IMR-90 (cell line): Measurements from ENCODE around the gene CREB5. TPM values are rescaled to one million over a fixed set of nuclear protein-coding genes. Genes with fewer than 3 reads are reported as not detected.

Experiments used
- ATAC-seq: fragments of 200-7000 bp; cut with Tn5 transposase; 2 replicates; pipeline ENCODE4 v1.9.1; 2020; ENCODE audit warnings: low read depth, mild to moderate bottlenecking, moderate library complexity
- BruUV-seq: library from RNA; stranded (reverse); fragments of 400-500 nt; replicated peaks from 2 replicates; lab custom pipeline; 2021; lab: Mats Ljungman, UMichigan
- CTCF ChIA-PET: fragments of 300-600 bp; formaldehyde crosslinking; extraction: SDS; loops from one replicate; lab custom pipeline; 2021; ENCODE audit warnings: antibody characterized with exemption; lab: Yijun Ruan, JAX
- POLR2A ChIA-PET: fragments of 300-600 bp; sonication (Branson Sonifier 250); formaldehyde crosslinking; loops from one replicate; lab custom pipeline; 2022; ENCODE audit warnings: antibody characterized with exemption; ENCODE audit not compliant: unreplicated experiment; lab: Charles Lee
- DNase-seq: peaks from one replicate; pipeline ENCODE4 v3.0.0; 2013
- H2AFZ ChIP-seq: replicated peaks from 2 replicates; pipeline ENCODE3; 2013; ENCODE audit warnings: low read length, mild to moderate bottlenecking; ENCODE audit not compliant: poor library complexity
- H2AK5ac ChIP-seq: 2 replicates; pipeline ENCODE4 v1.6.1; 2013; ENCODE audit warnings: low read depth, low read length, inconsistent platforms
- H2AK9ac ChIP-seq: replicated peaks from 2 replicates; pipeline ENCODE3; 2013; ENCODE audit warnings: mild to moderate bottlenecking, low read depth, low read length, moderate library complexity; ENCODE audit not compliant: poor library complexity
- H2BK120ac ChIP-seq: 2 replicates; pipeline ENCODE4 v1.6.1; 2013; ENCODE audit warnings: low read depth, low read length, inconsistent platforms
- H2BK15ac ChIP-seq: 3 replicates; pipeline ENCODE4 v1.6.1; 2013; ENCODE audit warnings: low read depth, low read length, inconsistent platforms
- H2BK20ac ChIP-seq: 2 replicates; pipeline ENCODE4 v1.6.1; 2013; ENCODE audit warnings: low read depth, mild to moderate bottlenecking, inconsistent platforms, low read length, moderate library complexity
- H2BK5ac ChIP-seq: 2 replicates; pipeline ENCODE4 v1.6.1; 2013; ENCODE audit warnings: mild to moderate bottlenecking, low read depth, low read length, inconsistent platforms; ENCODE audit not compliant: poor library complexity, severe bottlenecking
- H3K14ac ChIP-seq: replicated peaks from 2 replicates; pipeline ENCODE4 v1.6.1; 2013; ENCODE audit warnings: low read depth, low read length, inconsistent platforms
- H3K18ac ChIP-seq: 2 replicates; pipeline ENCODE4 v1.6.1; 2013; ENCODE audit warnings: low read depth, low read length, control low read depth
- H3K23ac ChIP-seq: 2 replicates; pipeline ENCODE4 v1.6.1; 2013; ENCODE audit warnings: low read depth, low read length, inconsistent platforms
- H3K27ac ChIP-seq: 2 replicates; pipeline ENCODE4 v1.5.1; 2013; ENCODE audit warnings: mild to moderate bottlenecking, control low read depth, low read length; ENCODE audit not compliant: insufficient read depth
- H3K27me3 ChIP-seq: 2 replicates; pipeline ENCODE4 v1.6.1; 2013; ENCODE audit warnings: low read length; ENCODE audit not compliant: control insufficient read depth, insufficient read depth
- H3K36me3 ChIP-seq: 2 replicates; pipeline ENCODE4 v1.6.1; 2013; ENCODE audit warnings: low read length, mixed read lengths; ENCODE audit not compliant: control insufficient read depth, insufficient read depth
- H3K4ac ChIP-seq: 2 replicates; pipeline ENCODE4 v1.6.1; 2013; ENCODE audit warnings: low read depth, low read length, inconsistent platforms
- H3K4me1 ChIP-seq: 2 replicates; pipeline ENCODE4 v1.6.1; 2013; ENCODE audit warnings: low read length, mixed read lengths; ENCODE audit not compliant: control insufficient read depth, insufficient read depth
- H3K4me2 ChIP-seq: 2 replicates; pipeline ENCODE4 v1.6.1; 2013; ENCODE audit warnings: low read depth, mild to moderate bottlenecking, control low read depth, low read length, moderate library complexity
- H3K4me3 ChIP-seq: 2 replicates; pipeline ENCODE4 v1.5.1; 2013; ENCODE audit warnings: low read depth, mild to moderate bottlenecking, control low read depth, low read length, moderate library complexity; ENCODE audit not compliant: insufficient read depth
- H3K56ac ChIP-seq: 2 replicates; pipeline ENCODE4 v1.6.1; 2013; ENCODE audit warnings: low read length, inconsistent platforms; ENCODE audit not compliant: insufficient read depth; ENCODE audit errors: extremely low read depth
- H3K79me1 ChIP-seq, 2 experiments: 2 replicates each; pipeline ENCODE4 v1.6.1; 2013; ENCODE audit warnings: low read length in 2 of 2, inconsistent platforms in 1 of 2, low read depth in 1 of 2
- H3K9ac ChIP-seq: 2 replicates; pipeline ENCODE4 v1.6.1; 2013; ENCODE audit warnings: low read depth, low read length, control low read depth
- H3K9me1 ChIP-seq: 2 replicates; pipeline ENCODE4 v1.6.1; 2013; ENCODE audit warnings: low read length, inconsistent platforms; ENCODE audit not compliant: insufficient read depth
- H3K9me3 ChIP-seq: 2 replicates; pipeline ENCODE4 v1.6.1; 2013; ENCODE audit warnings: low read length; ENCODE audit not compliant: control insufficient read depth, insufficient read depth
- H4K20me1 ChIP-seq: 2 replicates; pipeline ENCODE4 v1.6.1; 2013; ENCODE audit warnings: low read length, inconsistent platforms; ENCODE audit not compliant: insufficient read depth
- H4K5ac ChIP-seq: 2 replicates; pipeline ENCODE4 v1.6.1; 2013; ENCODE audit warnings: mild to moderate bottlenecking, low read depth, low read length, control low read depth
- H4K8ac ChIP-seq, 2 experiments: 2 replicates each; pipeline ENCODE4 v1.6.1; 2013; ENCODE audit warnings: low read depth in 2 of 2, low read length in 2 of 2, control low read depth in 1 of 2, inconsistent platforms in 1 of 2
- H4K91ac ChIP-seq: 2 replicates; pipeline ENCODE4 v1.6.1; 2013; ENCODE audit warnings: low read depth, low read length, inconsistent platforms; ENCODE audit not compliant: insufficient read depth
- BHLHE40 ChIP-seq: fragments of 150-350 bp; IDR thresholded peaks from 2 replicates; pipeline ENCODE4 v1.6.1; 2016; ENCODE audit warnings: mild to moderate bottlenecking, low read depth, low read length
- CEBPB ChIP-seq: IDR thresholded peaks from 2 replicates; pipeline ENCODE4 v1.6.1; 2012; ENCODE audit warnings: low read depth, low read length, improper control_type of control experiment
- CHD1 ChIP-seq: IDR thresholded peaks from 2 replicates; pipeline ENCODE4 v1.6.1; 2012; ENCODE audit warnings: low read depth, low read length, improper control_type of control experiment
- FOS ChIP-seq: fragments of 150-350 bp; IDR thresholded peaks from 2 replicates; pipeline ENCODE4 v1.6.1; 2016; ENCODE audit warnings: low read depth, low read length
- MAFK ChIP-seq: IDR thresholded peaks from 2 replicates; pipeline ENCODE4 v1.6.1; 2012; ENCODE audit warnings: low read depth, low read length, improper control_type of control experiment
- MAZ ChIP-seq: IDR thresholded peaks from 2 replicates; pipeline ENCODE4 v1.6.1; 2012; ENCODE audit warnings: low read depth, mild to moderate bottlenecking, low read length, improper control_type of control experiment, moderate library complexity, borderline replicate concordance
- MXI1 ChIP-seq: IDR thresholded peaks from 2 replicates; pipeline ENCODE4 v1.6.1; 2012; ENCODE audit warnings: low read depth, mild to moderate bottlenecking, low read length, moderate library complexity, borderline replicate concordance
- NFE2L2 ChIP-seq: fragments of 150-350 bp; IDR thresholded peaks from 2 replicates; pipeline ENCODE4 v1.6.1; 2016; ENCODE audit warnings: low read depth, mild to moderate bottlenecking, low read length
- POLR2A ChIP-seq: IDR thresholded peaks from 2 replicates; pipeline ENCODE4 v1.6.1; 2012; ENCODE audit warnings: mild to moderate bottlenecking, low read depth, low read length
- RAD21 ChIP-seq: IDR thresholded peaks from 2 replicates; pipeline ENCODE4 v1.6.1; 2012; ENCODE audit warnings: low read length, improper control_type of control experiment
- RCOR1 ChIP-seq: IDR thresholded peaks from 2 replicates; pipeline ENCODE4 v1.6.1; 2012; ENCODE audit warnings: mild to moderate bottlenecking, low read length, improper control_type of control experiment; ENCODE audit not compliant: insufficient replicate concordance
- RFX5 ChIP-seq: IDR thresholded peaks from 2 replicates; pipeline ENCODE4 v1.8.0; 2012; ENCODE audit warnings: low read depth, mild to moderate bottlenecking, low read length, moderate library complexity
- SMC3 ChIP-seq: fragments of 150-350 bp; IDR thresholded peaks from 2 replicates; pipeline ENCODE4 v1.6.1; 2016; ENCODE audit warnings: low read depth, mild to moderate bottlenecking, antibody characterized with exemption, low read length, moderate library complexity
- WGBS, 2 experiments: methylation state at CpG; one replicate each; pipeline versions ENCODE4 v1.1.5 to v1.1.7; 2013; ENCODE audit warnings: missing lambda C conversion rate in 2 of 2; ENCODE audit not compliant: insufficient read length in 1 of 2; ENCODE audit errors: extremely low coverage in 2 of 2; 5-methylcytosine and 5-hydroxymethylcytosine counted together
- dilution Hi-C: fragments of 300-500 bp; cut with HindIII; formaldehyde crosslinking; loops from one replicate; pipeline ENCODE4 v1.14.3; 2018; ENCODE audit warnings: low sequenced_read_pairs; ENCODE audit not compliant: unreplicated experiment
- in situ Hi-C: fragments of 300-500 bp; cut with MboI; formaldehyde crosslinking; loops from 3 replicates; pipeline ENCODE4 v1.14.3; 2019; ENCODE audit warnings: low sequenced_read_pairs, inconsistent platforms, mixed read lengths
- intact Hi-C: fragments of 100-400 bp; cut with micrococcal nuclease; formaldehyde crosslinking; loops from 2 replicates; pipeline ENCODE4 v1.10.0; 2022
- polyA plus RNA-seq, 3 experiments: library from polyadenylated mRNA; depleted of rRNA; stranded (reverse); fragments of >200 nt; gene quantifications; 2 replicates each; pipeline ENCODE4 v1.2.3, GENCODE V29; 2012; ENCODE audit warnings: low replicate concordance in 1 of 3
- total RNA-seq: library from RNA; depleted of rRNA; stranded (reverse); fragments of >200 nt; gene quantifications from 2 replicates; pipeline ENCODE4 v1.2.3, GENCODE V29; 2012
- TF ChIP-seq, protein P1 (sequence below): fragments of 150-350 bp; IDR thresholded peaks from 2 replicates; pipeline ENCODE4 v1.6.1; 2017; ENCODE audit warnings: mild to moderate bottlenecking, antibody characterized with exemption, low read length, low read depth
- TF ChIP-seq, protein P2 (sequence below): fragments of 150-350 bp; IDR thresholded peaks from 2 replicates; pipeline ENCODE4 v1.6.1; 2016; ENCODE audit warnings: low read depth, mild to moderate bottlenecking, low read length, moderate library complexity, borderline replicate concordance
- TF ChIP-seq, protein P3 (sequence below): conservative IDR thresholded peaks from 2 replicates; pipeline ENCODE4 v1.5.1; 2012; ENCODE audit warnings: mild to moderate bottlenecking, low read depth, low read length, improper control_type of control experiment

CREB5 gene
- total and polyA plus RNA-seq, 2 of the 4 experiments (the other 2 are of a cell fraction), result 7.3 to 13.1 TPM

DNA sequence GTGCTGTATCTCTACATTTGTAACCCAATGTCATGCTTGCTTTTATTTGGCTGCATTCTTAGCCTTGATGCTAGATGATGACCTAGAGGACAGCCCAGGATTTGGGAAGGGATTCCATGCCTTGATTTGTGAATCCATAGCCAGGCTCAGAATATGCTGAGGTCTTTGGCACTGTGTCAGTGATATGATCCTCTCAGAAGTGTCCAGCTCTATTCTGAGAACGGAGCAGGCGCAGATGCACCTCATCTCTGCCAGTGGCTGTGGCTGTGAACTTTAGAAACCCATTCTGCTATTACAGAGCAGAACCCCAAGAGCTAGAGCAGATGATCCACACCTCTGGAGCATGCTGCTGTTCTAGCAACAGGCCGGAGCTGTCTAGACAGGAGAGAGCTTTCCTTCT lies 333.0 kb downstream of the CREB5 start:
- Histone ChIP-seq H3K4me3 (no peak overlapping the region), H3K27me3 (no peaks in the 10 kb centered on the region), H3K27ac (no peak overlapping the region), H3K9me1 (no peaks in the 10 kb centered on the region), H4K5ac (no peak overlapping the region), H3K4me2 (no peak overlapping the region), H2AK5ac (no peak overlapping the region), H3K14ac (no peak overlapping the region), H2BK5ac (no peak overlapping the region), H2BK120ac (no peak overlapping the region), H3K56ac (no peak overlapping the region), H4K8ac (no peak overlapping the region), H2AK9ac (no peak overlapping the region), H3K9me3 (no peaks in the 10 kb centered on the region), H2AFZ (no peak overlapping the region), H3K9ac (no peak overlapping the region), H4K20me1 (0 out of 2 replicates have a peak, but pooled peaks cover 3% of the 10 kb centered on the region), H3K79me1 (no peaks in the 10 kb centered on the region), H4K91ac (no peak overlapping the region), H2BK20ac (no peak overlapping the region), H3K4ac (no peak overlapping the region), H3K36me3 (no peaks in the 10 kb centered on the region), H2BK15ac (no peak overlapping the region), H3K18ac (no peak overlapping the region), H3K23ac (no peak overlapping the region), H3K4me1 (peaks cover 1% of the 10 kb centered on the region)
- DNase-seq (no peak), ATAC-seq (no peak)
- WGBS, 2 experiments, result no CpG with 5 or more reads among the region's 3 CpGs
- BruUV-seq, result no TSS peak
- ChIA-PET CTCF (no interaction called here), POLR2A (no interaction called here)
- in situ Hi-C loops, result no loop called here
- intact Hi-C loops, result no loop called here
- dilution Hi-C loops, result no loop called here
- TF ChIP-seq FOS (no peak), MXI1 (no peak), NFE2L2 (no peak), SMC3 (no peak), RCOR1 (no peak), MAFK (no peak), CEBPB (no peak), CHD1 (no peak), POLR2A (no peak), MAZ (no peak), RAD21 (no peak), BHLHE40 (no peak), RFX5 (no peak)
- TF ChIP-seq, protein P1, sequence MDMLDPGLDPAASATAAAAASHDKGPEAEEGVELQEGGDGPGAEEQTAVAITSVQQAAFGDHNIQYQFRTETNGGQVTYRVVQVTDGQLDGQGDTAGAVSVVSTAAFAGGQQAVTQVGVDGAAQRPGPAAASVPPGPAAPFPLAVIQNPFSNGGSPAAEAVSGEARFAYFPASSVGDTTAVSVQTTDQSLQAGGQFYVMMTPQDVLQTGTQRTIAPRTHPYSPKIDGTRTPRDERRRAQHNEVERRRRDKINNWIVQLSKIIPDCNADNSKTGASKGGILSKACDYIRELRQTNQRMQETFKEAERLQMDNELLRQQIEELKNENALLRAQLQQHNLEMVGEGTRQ, result no peak
- TF ChIP-seq, protein P2, sequence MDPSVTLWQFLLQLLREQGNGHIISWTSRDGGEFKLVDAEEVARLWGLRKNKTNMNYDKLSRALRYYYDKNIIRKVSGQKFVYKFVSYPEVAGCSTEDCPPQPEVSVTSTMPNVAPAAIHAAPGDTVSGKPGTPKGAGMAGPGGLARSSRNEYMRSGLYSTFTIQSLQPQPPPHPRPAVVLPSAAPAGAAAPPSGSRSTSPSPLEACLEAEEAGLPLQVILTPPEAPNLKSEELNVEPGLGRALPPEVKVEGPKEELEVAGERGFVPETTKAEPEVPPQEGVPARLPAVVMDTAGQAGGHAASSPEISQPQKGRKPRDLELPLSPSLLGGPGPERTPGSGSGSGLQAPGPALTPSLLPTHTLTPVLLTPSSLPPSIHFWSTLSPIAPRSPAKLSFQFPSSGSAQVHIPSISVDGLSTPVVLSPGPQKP, result no peak
- TF ChIP-seq, protein P3, sequence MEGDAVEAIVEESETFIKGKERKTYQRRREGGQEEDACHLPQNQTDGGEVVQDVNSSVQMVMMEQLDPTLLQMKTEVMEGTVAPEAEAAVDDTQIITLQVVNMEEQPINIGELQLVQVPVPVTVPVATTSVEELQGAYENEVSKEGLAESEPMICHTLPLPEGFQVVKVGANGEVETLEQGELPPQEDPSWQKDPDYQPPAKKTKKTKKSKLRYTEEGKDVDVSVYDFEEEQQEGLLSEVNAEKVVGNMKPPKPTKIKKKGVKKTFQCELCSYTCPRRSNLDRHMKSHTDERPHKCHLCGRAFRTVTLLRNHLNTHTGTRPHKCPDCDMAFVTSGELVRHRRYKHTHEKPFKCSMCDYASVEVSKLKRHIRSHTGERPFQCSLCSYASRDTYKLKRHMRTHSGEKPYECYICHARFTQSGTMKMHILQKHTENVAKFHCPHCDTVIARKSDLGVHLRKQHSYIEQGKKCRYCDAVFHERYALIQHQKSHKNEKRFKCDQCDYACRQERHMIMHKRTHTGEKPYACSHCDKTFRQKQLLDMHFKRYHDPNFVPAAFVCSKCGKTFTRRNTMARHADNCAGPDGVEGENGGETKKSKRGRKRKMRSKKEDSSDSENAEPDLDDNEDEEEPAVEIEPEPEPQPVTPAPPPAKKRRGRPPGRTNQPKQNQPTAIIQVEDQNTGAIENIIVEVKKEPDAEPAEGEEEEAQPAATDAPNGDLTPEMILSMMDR, result no peak
